HG03558 (cell line): ENCODE measurements around the gene MAGEB6B.
"Not testable (repeated sequence)": the region's sequence is repeated elsewhere in the genome, so short reads cannot be mapped to it uniquely, and the experiment has no call there.

ENCODE experiments used
- ATAC-seq: cut with Tn5 transposase; IDR thresholded peaks from one replicate; pipeline ENCODE4 v1.9.1; 2021; ENCODE audit warnings: moderate number of reproducible peaks; ENCODE audit not compliant: unreplicated experiment; ENCODE audit errors: extremely low read depth

Gene MAGEB6B, protein sequence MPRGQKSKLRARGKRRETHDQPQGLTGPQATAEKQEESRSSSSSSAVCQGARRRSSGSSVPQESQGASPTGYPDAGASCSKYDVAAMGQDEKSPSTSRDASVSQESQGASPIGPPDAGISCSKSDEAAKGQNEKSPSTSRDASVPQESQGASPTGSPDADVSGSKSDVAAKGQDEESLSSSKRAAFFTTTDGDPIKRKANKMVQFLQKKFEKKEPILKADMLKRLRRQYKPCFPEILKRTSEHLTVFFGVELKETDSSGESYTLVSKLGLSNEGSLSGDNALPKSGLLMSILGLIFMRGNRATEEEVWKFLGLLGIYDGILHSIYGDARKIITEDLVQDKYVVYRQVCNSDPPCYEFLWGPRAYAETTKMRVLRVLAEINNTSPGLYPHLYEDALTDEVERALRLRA

DNA sequence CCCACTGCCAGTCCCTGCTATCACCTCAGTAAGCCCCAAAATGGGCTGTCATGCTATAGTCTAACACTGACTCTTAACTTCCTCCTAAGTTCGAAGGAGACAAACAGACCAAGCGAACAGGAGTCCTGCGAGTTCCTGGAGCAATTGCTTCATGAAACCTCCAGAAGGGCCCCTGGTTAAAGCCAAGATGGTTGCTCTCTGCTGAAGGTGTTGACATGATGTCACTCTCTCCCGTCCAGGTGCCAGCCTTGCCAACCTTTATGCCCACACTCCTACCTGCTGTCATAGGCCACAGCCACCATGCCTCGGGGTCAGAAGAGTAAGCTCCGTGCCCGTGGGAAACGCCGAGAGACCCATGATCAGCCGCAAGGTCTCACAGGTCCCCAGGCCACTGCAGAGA lies at the start of gene MAGEB6B:
Gene MAGEB6B, plus strand, starts transcription at position 301 of the 400 bp plus-strand sequence. Its CDS starts 0 bp downstream, at position 301.
- ATAC-seq, result no peak

DNA sequence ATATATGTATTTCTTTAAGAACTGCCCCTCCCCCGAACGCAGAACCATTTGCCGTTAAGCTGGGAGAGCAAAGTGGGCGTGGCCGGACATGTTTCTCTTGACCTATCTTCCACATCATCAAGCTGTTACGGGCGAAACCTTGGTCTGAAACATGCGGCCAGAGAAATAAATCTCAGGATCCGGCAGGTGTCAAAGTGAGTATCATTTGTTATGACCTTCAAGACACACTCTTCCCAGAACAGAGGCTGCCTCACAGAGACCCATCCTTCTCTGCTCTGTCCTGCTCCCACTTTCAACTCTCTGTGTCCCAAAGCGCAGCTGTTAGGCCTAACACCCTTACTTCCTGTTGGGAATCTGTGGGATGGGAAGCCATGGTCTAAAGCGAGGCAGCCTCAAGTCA lies 22.1 kb upstream of the MAGEB6B start, which contains the start of gene MAGEB18:
Gene MAGEB18, plus strand, starts transcription at position 70 of the 400 bp plus-strand sequence. CDS start 643 bp downstream, outside the sequence.
- ATAC-seq, result no peak

DNA sequence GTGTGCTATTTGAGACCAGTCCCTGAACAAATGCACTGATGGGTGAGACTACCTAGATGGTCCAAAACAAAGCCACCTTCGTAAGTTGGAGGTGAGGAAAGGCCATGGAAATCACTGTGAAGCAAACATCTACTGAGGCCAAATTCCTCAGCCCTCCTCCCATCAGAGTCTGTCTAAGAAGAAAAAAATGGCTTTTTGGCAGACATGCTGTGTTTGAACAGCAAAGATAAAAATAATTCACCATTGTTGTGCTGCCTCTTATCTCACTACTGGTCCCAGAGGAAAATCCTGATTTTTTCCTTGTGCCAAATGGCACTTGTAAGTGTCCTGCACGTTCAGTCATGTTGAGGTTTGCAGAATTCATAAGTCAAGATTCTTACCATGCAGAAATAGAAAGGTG lies 14.4 kb upstream of the MAGEB6B start:
- no peak for ATAC-seq

DNA sequence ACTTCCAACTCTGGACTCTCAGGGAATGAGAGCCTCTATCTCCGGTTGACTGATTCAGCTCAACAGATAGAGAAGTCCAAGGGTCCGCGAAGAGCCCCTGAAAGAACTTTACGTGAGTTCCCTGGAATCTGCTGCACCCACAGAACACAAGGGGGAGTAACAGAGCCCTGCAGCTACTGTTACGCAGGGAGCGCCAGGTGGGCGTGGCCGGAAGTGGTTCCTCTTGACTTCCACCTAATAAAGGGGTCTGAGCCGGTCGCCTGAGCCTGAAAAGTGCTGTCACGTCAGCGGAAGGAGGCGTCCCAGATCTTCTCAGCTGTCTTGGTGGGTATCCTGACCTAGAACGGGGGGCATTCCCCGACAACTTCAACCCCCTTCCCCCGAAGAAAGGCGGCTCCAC lies 31.8 kb downstream of the MAGEB6B start, which contains the start of gene MAGEB6:
Gene MAGEB6, plus strand, starts transcription at position 237 of the 400 bp plus-strand sequence. CDS start 1,407 bp downstream, outside the sequence.
- ATAC-seq, result no peak

DNA sequence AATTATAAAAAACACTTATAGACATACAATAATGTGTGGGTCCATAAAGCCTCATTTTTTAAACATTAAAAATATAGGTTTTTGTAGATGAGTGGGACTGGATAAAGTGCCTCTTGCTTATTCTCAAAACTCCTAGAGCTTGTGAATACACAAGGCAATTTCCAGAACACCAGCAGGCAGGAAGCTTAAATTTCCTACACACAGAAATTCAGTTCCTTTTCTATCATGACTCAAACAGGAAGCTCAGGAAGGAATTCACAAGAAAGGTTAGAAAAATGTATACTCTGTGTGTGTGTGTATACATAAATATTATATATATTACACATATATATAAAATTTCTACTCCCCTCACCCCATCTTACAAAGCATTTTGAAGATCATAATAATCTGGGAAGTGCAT lies 43.2 kb downstream of the MAGEB6B start:
- ATAC-seq, result no peak

DNA sequence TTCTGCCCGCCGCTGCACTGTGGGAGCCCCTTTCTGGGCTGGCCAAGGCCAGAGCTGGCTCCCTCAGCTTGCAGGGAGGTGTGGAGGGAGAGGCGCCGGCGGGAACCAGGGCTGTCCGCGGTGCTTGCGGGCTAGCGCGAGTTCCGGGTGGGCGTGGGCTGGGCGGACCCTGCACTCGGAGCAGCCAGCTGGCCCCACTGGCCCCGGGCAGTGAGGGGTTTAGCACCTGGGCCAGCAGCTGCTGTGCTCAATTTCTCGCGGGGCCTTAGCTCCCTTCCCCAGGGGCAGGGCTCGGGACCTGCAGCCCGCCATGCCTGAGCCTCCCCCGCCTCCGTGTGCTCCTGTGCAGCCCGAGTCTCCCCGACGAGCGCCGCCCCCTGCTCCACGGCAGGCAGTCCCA lies 44.3 kb downstream of the MAGEB6B start:
- ATAC-seq, result not testable (repeated sequence)

DNA sequence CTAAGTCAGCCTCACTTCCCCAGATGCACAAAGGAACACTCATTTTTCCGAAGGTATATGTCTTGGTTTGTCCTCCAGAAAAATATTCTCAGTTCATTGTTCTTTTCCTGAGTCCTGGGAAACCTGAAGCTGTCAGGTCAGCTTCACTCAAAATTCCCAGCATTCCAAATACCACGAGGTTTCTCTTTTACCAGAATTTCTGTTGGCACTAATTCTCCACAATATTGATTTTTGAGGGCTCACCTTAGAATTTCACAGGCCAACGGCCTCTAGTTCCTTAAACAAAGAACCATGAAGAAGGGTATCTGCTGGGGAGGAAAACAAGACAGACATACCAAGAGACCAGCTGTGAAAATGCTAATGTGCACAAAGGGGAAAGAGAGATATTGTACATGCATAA lies 47.6 kb downstream of the MAGEB6B start:
- no peak for ATAC-seq
